ENCODE results near the gene ZBTB20. TPM values are rescaled to one million over a fixed set of nuclear protein-coding genes. Genes with fewer than 3 reads are reported as not detected.

The ZBTB20 gene
- total and polyA plus RNA-seq, 7 donors = under 0.01 to 113 (median 58.6) TPM

DNA sequence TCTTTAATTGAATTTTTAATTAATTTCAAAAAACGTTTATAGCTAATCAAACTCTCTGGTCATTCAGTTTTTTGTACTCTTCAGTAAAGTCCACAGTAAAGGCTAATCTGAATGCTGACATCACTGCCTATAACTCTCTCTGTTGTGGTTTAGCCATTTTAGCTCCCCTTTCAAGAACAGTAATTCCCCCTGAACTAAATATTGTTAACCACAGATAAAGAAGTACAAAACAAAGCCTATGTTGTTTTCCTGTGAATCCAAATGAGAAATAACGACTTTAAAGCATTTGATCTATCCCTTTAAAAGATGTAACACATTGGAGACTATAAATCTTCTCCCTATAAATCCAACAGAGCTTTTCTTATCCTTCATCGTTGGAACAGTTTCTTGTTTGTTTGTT, 94.2 kb downstream of the ZBTB20 start:
- 44 to 67% methylated on average over 3 of the region's 3 CpGs for WGBS, 2 donors
- TF ChIP-seq EP300 (IDR thresholded peaks at IDR 0.05) = no peak
- TF ChIP-seq CTCF (IDR thresholded peaks at IDR 0.05) = no peak
- TF ChIP-seq POLR2A (IDR thresholded peaks at IDR 0.05) = no peak
- TF ChIP-seq POLR2AphosphoS5 (IDR thresholded peaks at IDR 0.05) = no peak

DNA sequence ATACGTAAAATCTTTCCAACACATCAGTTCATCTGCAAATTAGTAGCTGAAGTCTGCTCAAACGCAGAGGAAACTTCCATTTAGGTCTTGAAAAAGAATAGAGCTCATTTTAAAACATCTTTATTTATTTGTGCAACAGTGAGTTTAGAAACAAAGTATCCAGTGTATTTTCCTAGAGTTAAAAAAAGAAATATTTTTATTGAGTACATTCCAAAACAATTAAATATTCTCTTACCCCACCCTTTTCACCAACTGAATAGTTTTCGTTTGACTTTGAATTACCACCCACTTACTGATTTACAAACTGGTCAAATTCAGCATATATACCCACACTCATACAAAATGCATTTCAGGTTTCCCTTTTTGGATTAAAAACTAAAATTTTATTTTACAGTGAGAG, 104.7 kb downstream of the ZBTB20 start:
- no peak overlapping the region for H3K27ac ChIP-seq
- WGBS, 2 donors = 61 to 72% methylated on average over 3 of the region's 3 CpGs
- intact Hi-C loops (cut with DNase I) = loop anchor here (5.0 kb wide), 1 partner anchor 50 kb away; no protein-coding TSS in a partner anchor

More for the DNA sequence above, 94.2 kb downstream of the ZBTB20 start:
- no peak overlapping the region for H3K4me3 ChIP-seq
- intact Hi-C loops (cut with DNase I) = no loop called here
- H3K27me3 ChIP-seq = no peaks in the 10 kb centered on the region
- H3K4me1 ChIP-seq = no peaks in the 10 kb centered on the region
- no peaks in the 10 kb centered on the region for H3K9me3 ChIP-seq
- H3K27ac ChIP-seq = no peak overlapping the region
- no peaks in the 10 kb centered on the region for H3K36me3 ChIP-seq
- DNase-seq = no peak

GRCh38 chr3:115040673-115041286, 106.3 kb downstream of the ZBTB20 start:
- TF ChIP-seq CTCF (IDR thresholded peaks at IDR 0.05) (peak in 1 of 4 experiments; percentile 43), POLR2AphosphoS5 (IDR thresholded peaks at IDR 0.05) (no peak)
- intact Hi-C loops (cut with DNase I) = loop anchor here (5.0 kb wide), 1 partner anchor 52 kb away; no protein-coding TSS in a partner anchor
- 36 to 43% methylated on average over 4 of the region's 4 CpGs for WGBS, 2 donors
- no peaks in the 10 kb centered on the region for H3K9me3 ChIP-seq
- H3K36me3 ChIP-seq = no peaks in the 10 kb centered on the region
- no peak for DNase-seq
- H3K4me3 ChIP-seq = no peak overlapping the region
- H3K27me3 ChIP-seq = no peaks in the 10 kb centered on the region
- no peak overlapping the region for H3K27ac ChIP-seq
- H3K4me1 ChIP-seq = peaks cover 0 to 10% (median 2%) of the 10 kb centered on the region in 4 donors

More for the DNA sequence above, 104.7 kb downstream of the ZBTB20 start:
- Histone ChIP-seq H3K4me3 (no peak overlapping the region), H3K9me3 (no peaks in the 10 kb centered on the region), H3K36me3 (no peaks in the 10 kb centered on the region), H3K27me3 (no peaks in the 10 kb centered on the region), H3K4me1 (peaks cover 0 to 10% (median 2%) of the 10 kb centered on the region in 4 donors)
- DNase-seq = no peak
- TF ChIP-seq EP300 (IDR thresholded peaks at IDR 0.05) (no peak), POLR2AphosphoS5 (IDR thresholded peaks at IDR 0.05) (no peak), POLR2A (IDR thresholded peaks at IDR 0.05) (no peak), CTCF (IDR thresholded peaks at IDR 0.05) (no peak)

- Histone ChIP-seq H3K27ac (no peak overlapping the region), H3K27me3 (no peaks in the 10 kb centered on the region), H3K9me3 (no peaks in the 10 kb centered on the region), H3K4me1 (peaks cover 0 to 10% (median 2%) of the 10 kb centered on the region in 4 donors), H3K36me3 (no peaks in the 10 kb centered on the region), H3K4me3 (no peak overlapping the region)
- DNase-seq = no peak
- TF ChIP-seq POLR2AphosphoS5 (IDR thresholded peaks at IDR 0.05) = no peak
- intact Hi-C loops (cut with DNase I) = loop anchor here (5.0 kb wide), 1 partner anchor 52 kb away; no protein-coding TSS in a partner anchor
Observed at GRCh38 chr3:115040246-115040645, 106.8 kb downstream of the ZBTB20 start.

- Histone ChIP-seq H3K36me3 (no peaks in the 10 kb centered on the region), H3K27ac (no peak overlapping the region), H3K4me3 (no peak overlapping the region), H3K9me3 (no peaks in the 10 kb centered on the region), H3K4me1 (peaks cover 0 to 10% (median 2%) of the 10 kb centered on the region in 4 donors), H3K27me3 (no peaks in the 10 kb centered on the region)
- TF ChIP-seq CTCF (IDR thresholded peaks at IDR 0.05) (no peak), POLR2A (IDR thresholded peaks at IDR 0.05) (no peak), POLR2AphosphoS5 (IDR thresholded peaks at IDR 0.05) (no peak), EP300 (IDR thresholded peaks at IDR 0.05) (no peak)
- WGBS, 2 donors = 94 to 96% methylated on average over 1 of the region's 1 CpG
- no peak for DNase-seq
- intact Hi-C loops (cut with DNase I) = no loop called here
Observed at GRCh38 chr3:115038817-115039216, 108.3 kb downstream of the ZBTB20 start.
